A549 (cell line): ENCODE data around the gene MGRN1. TPM values are rescaled to one million over a fixed set of nuclear protein-coding genes. Genes with fewer than 3 reads are reported as not detected.

Experiments used
- ATAC-seq, 2 experiments: fragments of 200-7000 bp in 1 of 2; fragments of >200 bp in 1 of 2; cut with Nextera tagmentation in 1 of 2; cut with Tn5 transposase in 1 of 2; 3 replicates each; pipeline versions ENCODE4 v1.8.0 to v1.9.1; 2018 to 2020; ENCODE audit warnings: mild to moderate bottlenecking in 1 of 2, moderate library complexity in 1 of 2
- CTCF ChIA-PET: fragments of 300-600 bp; sonication (Branson Sonifier 250); formaldehyde crosslinking; extraction: SDS; loops from one replicate; lab custom pipeline; 2021; ENCODE audit warnings: antibody characterized with exemption, inconsistent platforms; lab: Yijun Ruan, JAX
- POLR2A ChIA-PET: fragments of 350-600 bp; formaldehyde crosslinking; extraction: SDS; loops from one replicate; lab custom pipeline; 2021; ENCODE audit warnings: antibody characterized with exemption, inconsistent platforms; lab: Yijun Ruan, JAX
- DNase-seq, 2 experiments: peaks; one replicate each; pipeline versions ENCODE4 v3.0.0 to v3.0.0-alpha.2; 2011 to 2016; ENCODE audit warnings: low read depth in 1 of 2, low spot score in 1 of 2
- FAIRE-seq: peaks from 2 replicates; lab custom pipeline; 2011; peaks lifted over from hg19 to GRCh38; lab: Jason Lieb, UNC
- H3K27ac ChIP-seq, 2 experiments: fragments of >200 bp; sonication (Bioruptor Twin); formaldehyde crosslinking; 3 replicates each; pipeline ENCODE4 v1.5.1; 2016 to 2017
- H3K4me1 ChIP-seq: fragments of >200 bp; sonication (Bioruptor Twin); formaldehyde crosslinking; 3 replicates; pipeline ENCODE4 v1.6.1; 2016
- H3K4me2 ChIP-seq: fragments of >200 bp; sonication (Bioruptor Twin); formaldehyde crosslinking; 3 replicates; pipeline ENCODE4 v1.6.1; 2016
- H3K4me3 ChIP-seq: fragments of >200 bp; sonication (Bioruptor Twin); formaldehyde crosslinking; 3 replicates; pipeline ENCODE4 v1.5.1; 2016
- H3K9me3 ChIP-seq: fragments of >200 bp; sonication (Bioruptor Twin); formaldehyde crosslinking; 3 replicates; pipeline ENCODE4 v1.6.1; 2016
- CBX8 ChIP-seq: fragments of 200-600 bp; sonication (generic); IDR thresholded peaks from 2 replicates; pipeline ENCODE4 v1.6.1; 2016
- CEBPB ChIP-seq, 2 experiments: fragments of >200 bp in 1 of 2; sonication (Bioruptor Twin) in 1 of 2; formaldehyde crosslinking in 1 of 2; IDR thresholded peaks; 2 replicates each; pipeline ENCODE4 v1.6.1; 2012 to 2016
- EP300 ChIP-seq, 2 experiments: fragments of >200 bp; sonication (Bioruptor Twin); formaldehyde crosslinking; IDR thresholded peaks; 2 replicates in 1 of 2; 3 replicates in 1 of 2; pipeline ENCODE4 v1.6.1; 2016 to 2017
- FOSL2 ChIP-seq, 2 experiments: fragments of 450-650 bp in 1 of 2; fragments of >200 bp in 1 of 2; sonication (Bioruptor Twin) in 1 of 2; formaldehyde crosslinking; IDR thresholded peaks; 2 replicates each; pipeline versions ENCODE4 v1.5.0 to v1.6.1; 2016 to 2020; ENCODE audit warnings: mild to moderate bottlenecking in 1 of 2, moderate library complexity in 1 of 2
- HOXB13 ChIP-seq: fragments of 250-450 bp; sonication (Bioruptor Pico); IDR thresholded peaks from 2 replicates; pipeline ENCODE4 v1.5.0; 2020; ENCODE audit warnings: low read depth, mild to moderate bottlenecking, moderate library complexity
- JUNB ChIP-seq: fragments of >200 bp; sonication (Bioruptor Twin); formaldehyde crosslinking; IDR thresholded peaks from 2 replicates; pipeline ENCODE4 v1.6.1; 2016
- KDM1A ChIP-seq: fragments of 200-600 bp; sonication (generic); IDR thresholded peaks from 2 replicates; pipeline ENCODE4 v1.6.1; 2016; ENCODE audit warnings: low read depth, mild to moderate bottlenecking
- KDM5A ChIP-seq: fragments of 200-600 bp; sonication (generic); IDR thresholded peaks from 2 replicates; pipeline ENCODE4 v1.6.1; 2016; ENCODE audit warnings: antibody characterized with exemption, mild to moderate bottlenecking
- NFE2L2 ChIP-seq: fragments of 150-350 bp; conservative IDR thresholded peaks from 2 replicates; pipeline ENCODE4 v1.6.1; 2014; ENCODE audit warnings: low read length
- NPAS2 ChIP-seq: fragments of 250-450 bp; sonication (Bioruptor Pico); IDR thresholded peaks from 2 replicates; pipeline ENCODE4 v1.8.0; 2022; ENCODE audit warnings: mild to moderate bottlenecking, moderate library complexity, borderline replicate concordance
- POLR2A ChIP-seq: IDR thresholded peaks from 2 replicates; pipeline ENCODE4 v1.6.1; 2012; ENCODE audit warnings: mild to moderate bottlenecking, low read length
- RARB ChIP-seq: fragments of 250-450 bp; sonication (Bioruptor Pico); IDR thresholded peaks from 2 replicates; pipeline ENCODE4 v1.8.0; 2021; ENCODE audit warnings: mild to moderate bottlenecking, moderate library complexity
- RNF2 ChIP-seq: fragments of 200-600 bp; sonication (generic); IDR thresholded peaks from 2 replicates; pipeline ENCODE4 v1.6.1; 2016; ENCODE audit warnings: low read depth, mild to moderate bottlenecking, antibody characterized with exemption, moderate library complexity, borderline replicate concordance
- SREBF2 ChIP-seq: fragments of 450-650 bp; IDR thresholded peaks from 2 replicates; pipeline ENCODE4 v1.6.1; 2014; ENCODE audit warnings: mild to moderate bottlenecking, moderate library complexity
- TP53 ChIP-seq: fragments of 250-450 bp; sonication (Bioruptor Pico); IDR thresholded peaks from 2 replicates; pipeline ENCODE4 v1.5.0; 2021; ENCODE audit warnings: mild to moderate bottlenecking, moderate library complexity
- ZC3H11A ChIP-seq: fragments of 450-650 bp; IDR thresholded peaks from 2 replicates; pipeline ENCODE4 v1.6.1; 2014; ENCODE audit warnings: antibody characterized with exemption, mild to moderate bottlenecking
- WGBS: methylation state at CpG from one replicate; pipeline ENCODE4 v1.1.6; 2017; ENCODE audit errors: missing lambda C conversion rate; 5-methylcytosine and 5-hydroxymethylcytosine counted together
- polyA plus RNA-seq, 4 experiments: library from polyadenylated mRNA; depleted of rRNA in 3 of 4; stranded (reverse); fragments of >200 nt; fragmentation: RNase III in 1 of 4; extraction: RNeasy Plus Mini Kit Qiagen cat#74134 plus additional on column Dnase treatment in 1 of 4; gene quantifications; 2 replicates in 3 of 4; 3 replicates in 1 of 4; pipeline ENCODE4 v1.2.3, GENCODE V29; 2011 to 2017
- TF ChIP-seq, protein P1 (sequence below): fragments of 450-650 bp; IDR thresholded peaks from 2 replicates; pipeline ENCODE4 v1.6.1; 2014; ENCODE audit warnings: antibody characterized with exemption
- TF ChIP-seq, protein P2 (sequence below): fragments of 250-450 bp; sonication (Bioruptor Pico); IDR thresholded peaks from 2 replicates; pipeline ENCODE4 v1.5.0; 2020; ENCODE audit warnings: low read depth, mild to moderate bottlenecking, moderate library complexity

Gene MGRN1
- polyA plus RNA-seq, 2 of the 4 experiments (the other 2 are of a cell fraction): 4.3 to 29.9 TPM

DNA sequence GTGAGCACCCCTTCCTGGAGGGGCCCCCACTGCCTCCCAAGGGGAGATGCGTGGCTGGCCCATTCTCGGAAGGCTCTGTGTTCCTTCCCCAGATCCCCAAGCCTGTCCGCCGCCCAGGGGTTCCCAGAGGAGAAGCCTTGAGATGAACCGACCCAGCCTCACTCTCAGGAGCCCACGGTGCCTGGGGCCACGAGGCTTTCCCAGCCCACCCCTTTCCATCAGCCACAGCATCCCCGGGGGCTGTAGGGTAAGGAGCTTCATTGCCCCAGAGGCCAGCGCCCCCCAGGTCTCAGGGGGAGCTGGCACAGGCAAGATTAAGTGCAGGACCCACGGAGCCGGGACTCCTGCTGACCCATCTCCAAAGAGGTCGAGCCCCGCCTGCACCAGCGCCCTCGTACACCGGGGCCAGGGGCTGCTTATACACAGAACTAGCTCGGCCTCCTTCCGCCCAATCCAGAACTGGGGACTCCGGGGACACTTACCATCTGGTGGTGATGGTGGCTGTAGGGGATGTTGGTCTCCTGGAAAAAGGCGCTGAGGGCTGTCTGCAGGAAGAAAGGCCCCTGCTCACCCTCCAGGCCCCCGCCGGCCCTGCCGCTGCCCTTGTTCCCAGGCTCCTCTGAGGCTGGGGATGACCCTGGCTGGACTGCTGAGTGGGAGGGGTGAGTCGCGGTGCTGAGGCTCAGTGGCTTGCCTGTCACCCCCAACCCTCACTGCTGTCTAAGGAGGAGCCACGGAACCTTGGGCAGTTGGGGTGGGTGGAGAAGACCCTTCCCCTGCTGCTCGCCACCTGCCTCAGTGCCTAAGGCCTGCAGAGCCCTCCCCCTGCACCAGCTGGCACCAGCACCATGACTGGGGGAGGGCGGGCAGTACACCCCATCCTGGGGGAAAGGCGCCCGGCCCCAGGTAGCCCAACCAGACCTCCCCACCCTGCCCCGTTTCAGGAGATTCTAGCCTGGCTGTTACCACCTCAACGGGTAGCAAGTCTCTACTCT is 14.3 kb upstream of the MGRN1 start:
- 94% methylated on average over 21 of the region's 32 CpGs for WGBS
- no peak for FAIRE-seq
- Histone ChIP-seq H3K27ac (no peak overlapping the region), H3K9me3 (no peaks in the 10 kb centered on the region)
- CTCF ChIA-PET: interaction anchor here (1.0 to 3.2 kb wide), 5 partner anchors 11 to 105 kb away, joined by 3 to 16 read pairs (median 4); partner anchors contain the start of gene MGRN1
- TF ChIP-seq SREBF2: no peak
- TF ChIP-seq JUNB: no peak
- TF ChIP-seq ZC3H11A: no peak
- TF ChIP-seq TP53: no peak
- TF ChIP-seq CEBPB (IDR thresholded peaks at IDR 0.05): no peak
- TF ChIP-seq CBX8: no peak
- no peak for TF ChIP-seq RNF2
- no peak for TF ChIP-seq NPAS2 (CRISPR knock-in tag)
- TF ChIP-seq, all 56 proteins: peak for 0
- no peak overlapping the region for H3K4me3 ChIP-seq
- POLR2A ChIA-PET: no interaction called here
- DNase-seq (no peak), ATAC-seq (no peak)
- peaks cover 17% of the 10 kb centered on the region; the same call in 2 of the 3 replicates for H3K4me1 ChIP-seq
- H3K4me2 ChIP-seq: no peak overlapping the region

DNA sequence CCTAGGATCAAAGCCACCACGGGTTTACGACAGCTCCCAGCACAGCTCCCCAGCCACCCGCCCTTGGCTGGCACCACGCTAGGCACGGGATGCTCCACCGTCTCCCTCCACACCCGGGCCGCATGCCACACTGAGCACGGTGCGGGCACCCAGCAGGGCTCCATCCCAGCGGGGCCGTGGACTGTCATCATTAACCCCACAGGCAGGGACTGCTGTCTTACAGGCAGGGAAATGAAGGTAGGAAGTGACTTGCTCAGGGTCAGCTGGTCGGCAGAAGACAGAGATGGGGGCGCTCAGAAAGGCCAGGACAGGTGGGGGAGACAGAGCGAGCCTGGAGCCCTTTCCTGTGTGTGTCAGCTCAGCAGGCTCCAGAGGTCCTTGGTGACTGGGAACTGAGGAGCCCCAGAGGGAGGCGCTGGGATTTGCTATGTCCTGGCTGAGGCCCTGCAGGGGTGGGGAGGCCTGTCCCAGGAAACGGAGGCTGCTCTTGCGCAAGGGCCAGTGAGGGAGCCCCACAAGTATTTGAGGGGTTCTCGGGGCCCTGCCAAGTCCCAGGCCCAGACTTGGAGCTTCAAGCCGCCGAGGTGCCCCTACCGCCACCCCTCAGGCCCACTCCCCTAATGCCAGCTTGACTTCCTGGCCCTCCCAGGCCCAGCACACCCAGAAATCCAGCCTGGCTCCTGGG is 13.1 kb upstream of the MGRN1 start:
- H3K4me2 ChIP-seq: no peak overlapping the region
- CTCF ChIA-PET: interaction anchor here (1.0 to 3.2 kb wide), 6 partner anchors 12 to 106 kb away, joined by 3 to 16 read pairs (median 8); partner anchors contain the start of gene MGRN1
- peaks cover 23% of the 10 kb centered on the region; the same call in 2 of the 3 replicates for H3K4me1 ChIP-seq
- no peaks in the 10 kb centered on the region for H3K9me3 ChIP-seq
- no peak overlapping the region for H3K4me3 ChIP-seq
- no peak for FAIRE-seq
- DNase-seq: no peak
- WGBS: 86% methylated on average over 13 of the region's 22 CpGs
- 0 out of 6 replicates have a peak overlapping the region, but pooled peaks of 1 of the 2 experiments have one; percentile 13 for H3K27ac ChIP-seq
- ATAC-seq: no peak
- POLR2A ChIA-PET: no interaction called here
- TF ChIP-seq CEBPB (IDR thresholded peaks at IDR 0.05): peak in 1 of 2 experiments; percentile 74; a peak in 3 of 4 replicates
- TF ChIP-seq KDM1A: no peak

DNA sequence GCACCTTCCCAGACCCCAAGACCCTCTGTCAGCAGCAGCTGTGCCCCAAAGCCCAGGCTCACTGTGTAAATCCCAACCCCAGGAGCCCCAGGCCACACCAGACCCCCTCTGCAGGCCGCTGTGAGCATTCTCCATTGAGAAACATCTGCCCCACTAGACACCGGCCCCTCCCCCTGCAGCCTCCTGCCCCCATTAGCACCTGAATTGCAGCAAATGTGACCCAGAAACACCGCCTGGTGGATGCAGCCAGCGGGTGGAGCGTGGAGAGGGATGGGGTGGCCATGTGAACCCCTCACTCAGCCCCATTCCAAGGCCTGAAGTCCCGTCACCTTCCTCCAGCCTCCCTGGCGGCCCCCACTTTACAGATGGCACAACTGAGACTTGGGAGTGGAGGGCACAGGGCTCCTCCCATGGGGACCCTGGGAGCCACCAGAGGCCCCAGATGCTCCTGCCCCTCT is 12.1 kb upstream of the MGRN1 start:
- Histone ChIP-seq H3K4me2 (peak overlapping the region; percentile 99), H3K27ac (peak overlapping the region in 1 of 2 experiments; percentile 98; a peak in 2 of 6 replicates), H3K4me1 (peaks cover 29% of the 10 kb centered on the region), H3K9me3 (no peaks in the 10 kb centered on the region), H3K4me3 (no peak overlapping the region; the same call in 2 of the 3 replicates)
- CTCF ChIA-PET: interaction anchor here (1.7 to 3.2 kb wide), 3 partner anchors 11 to 106 kb away, joined by 4 to 16 read pairs (median 13); partner anchors contain the start of gene MGRN1
- 96% methylated on average over 7 of the region's 7 CpGs for WGBS
- FAIRE-seq (no peak), ATAC-seq (no peak), DNase-seq (peak in 1 of 2 experiments; percentile 38)
- no peak for TF ChIP-seq POLR2A
- no peak for TF ChIP-seq FOSL2 (IDR thresholded peaks at IDR 0.05)
- no peak for TF ChIP-seq FOSL2 (CRISPR knock-in tag; IDR thresholded peaks at IDR 0.05)
- no peak for TF ChIP-seq KDM5A
- TF ChIP-seq RARB (CRISPR knock-in tag): no peak
- TF ChIP-seq, protein P1, sequence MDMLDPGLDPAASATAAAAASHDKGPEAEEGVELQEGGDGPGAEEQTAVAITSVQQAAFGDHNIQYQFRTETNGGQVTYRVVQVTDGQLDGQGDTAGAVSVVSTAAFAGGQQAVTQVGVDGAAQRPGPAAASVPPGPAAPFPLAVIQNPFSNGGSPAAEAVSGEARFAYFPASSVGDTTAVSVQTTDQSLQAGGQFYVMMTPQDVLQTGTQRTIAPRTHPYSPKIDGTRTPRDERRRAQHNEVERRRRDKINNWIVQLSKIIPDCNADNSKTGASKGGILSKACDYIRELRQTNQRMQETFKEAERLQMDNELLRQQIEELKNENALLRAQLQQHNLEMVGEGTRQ: no peak
- no peak for TF ChIP-seq HOXB13 (CRISPR knock-in tag)
- TF ChIP-seq NFE2L2: no peak
- no peak for TF ChIP-seq EP300 (IDR thresholded peaks at IDR 0.05)
- no peak for TF ChIP-seq SREBF2
- TF ChIP-seq, protein P2, sequence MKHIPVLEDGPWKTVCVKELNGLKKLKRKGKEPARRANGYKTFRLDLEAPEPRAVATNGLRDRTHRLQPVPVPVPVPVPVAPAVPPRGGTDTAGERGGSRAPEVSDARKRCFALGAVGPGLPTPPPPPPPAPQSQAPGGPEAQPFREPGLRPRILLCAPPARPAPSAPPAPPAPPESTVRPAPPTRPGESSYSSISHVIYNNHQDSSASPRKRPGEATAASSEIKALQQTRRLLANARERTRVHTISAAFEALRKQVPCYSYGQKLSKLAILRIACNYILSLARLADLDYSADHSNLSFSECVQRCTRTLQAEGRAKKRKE (CRISPR knock-in tag): no peak
- POLR2A ChIA-PET: no interaction called here
